Esophagus squamous epithelium (tissue), 5 donors: Measurements from ENCODE around the gene PTPN14. TPM values are rescaled to one million over a fixed set of nuclear protein-coding genes. Genes with fewer than 3 reads are reported as not detected.
A peak's percentile ranks its signal among the peaks of the same experiment; 100 is the strongest.

Source experiments
- DNase-seq: peaks from one replicate; lab custom pipeline; 2025; lab: John Stamatoyannopoulos, UW
- H3K27ac ChIP-seq, 4 donors: fragments of 200-600 bp; sonication (generic); one replicate each; pipeline ENCODE4 v1.5.1; 2016 to 2019; ENCODE audit warnings: mild to moderate bottlenecking in 1 of 4
- H3K27me3 ChIP-seq, 4 donors: fragments of 200-600 bp; sonication (generic); 1 replicate in 3 of 4; 2 replicates in 1 of 4; pipeline versions ENCODE4 v1.5.1 to v1.6.0; 2017 to 2021; ENCODE audit warnings: antibody characterized with exemption in 1 of 4
- H3K36me3 ChIP-seq, 3 donors: fragments of 200-600 bp; sonication (generic); one replicate each; pipeline ENCODE4 v1.5.1; 2016 to 2019
- H3K4me1 ChIP-seq, 3 donors: fragments of 200-600 bp; sonication (generic); one replicate each; pipeline ENCODE4 v1.5.1; 2017 to 2019
- H3K4me3 ChIP-seq, 4 donors: fragments of 200-600 bp; sonication (generic); 1 replicate in 3 of 4; 2 replicates in 1 of 4; pipeline ENCODE4 v1.5.1; 2016 to 2019; ENCODE audit warnings: mild to moderate bottlenecking in 2 of 4, moderate library complexity in 1 of 4
- H3K9me3 ChIP-seq, 3 donors: fragments of 200-600 bp; sonication (generic); one replicate each; pipeline ENCODE4 v1.5.1; 2016 to 2019
- CTCF ChIP-seq, 6 experiments: fragments of 450-650 bp in 4 of 6; fragments of 200-600 bp in 2 of 6; sonication (generic) in 2 of 6; IDR thresholded peaks; one replicate each; pipeline ENCODE4 v1.5.1; 2016 to 2019; ENCODE audit warnings: antibody characterized with exemption in 6 of 6, mild to moderate bottlenecking in 4 of 6, moderate library complexity in 4 of 6
- POLR2A ChIP-seq, 4 donors: fragments of 450-650 bp; IDR thresholded peaks; one replicate each; pipeline ENCODE4 v1.6.1; 2017; ENCODE audit warnings: antibody characterized with exemption in 4 of 4, mild to moderate bottlenecking in 4 of 4, moderate library complexity in 3 of 4
- WGBS, 2 donors: methylation state at CpG; one replicate each; pipeline ENCODE4 v1.1.5; 2018; 5-methylcytosine and 5-hydroxymethylcytosine counted together
- intact Hi-C: fragments of 100-400 bp; cut with DNase I; formaldehyde crosslinking; loops from one replicate; pipeline ENCODE4 v1.15.0; 2022
- total RNA-seq, 4 donors: library from RNA; depleted of rRNA; stranded (reverse); fragments of >200 nt; gene quantifications; one replicate each; pipeline ENCODE4 v1.1.0, GENCODE V29; 2016
- donor health status: DM: yes; HTN: yes; CAD: no.

Gene PTPN14
- total RNA-seq, 4 donors from 2014 or later, result 14.4 to 28.8 (median 15.7) TPM

GRCh38 chr1:214377886-214378285, 173.5 kb downstream of the PTPN14 start:
- Histone ChIP-seq H3K4me3 (no peak overlapping the region), H3K27me3 (no peaks in the 10 kb centered on the region), H3K4me1 (peaks cover 0 to 36% (median 6%) of the 10 kb centered on the region in 3 donors), H3K36me3 (peaks cover 0 to 51% (median 0%) of the 10 kb centered on the region in 3 donors), H3K9me3 (no peaks in the 10 kb centered on the region), H3K27ac (peak overlapping the region in 2 of 4 donors; percentile 11 to 27)
- no peak for DNase-seq
- intact Hi-C loops, result no loop called here
- WGBS, 2 donors, result 25 to 36% methylated on average over 9 of the region's 9 CpGs
- TF ChIP-seq CTCF (IDR thresholded peaks at IDR 0.05), result no peak
- TF ChIP-seq POLR2A (IDR thresholded peaks at IDR 0.05), result no peak

GRCh38 chr1:214377485-214377884, 173.9 kb downstream of the PTPN14 start:
- Histone ChIP-seq H3K27me3 (no peaks in the 10 kb centered on the region), H3K36me3 (peaks cover 0 to 51% (median 3%) of the 10 kb centered on the region in 3 donors), H3K27ac (peak overlapping the region in 1 of 4 donors; percentile 27), H3K9me3 (no peaks in the 10 kb centered on the region), H3K4me3 (no peak overlapping the region), H3K4me1 (peaks cover 0 to 36% (median 6%) of the 10 kb centered on the region in 3 donors)
- WGBS, 2 donors, result 54 to 64% methylated on average over 2 of the region's 2 CpGs
- DNase-seq, result no peak
- intact Hi-C loops, result no loop called here
- TF ChIP-seq POLR2A (IDR thresholded peaks at IDR 0.05) (no peak), CTCF (IDR thresholded peaks at IDR 0.05) (no peak)

GRCh38 chr1:214372092-214372491, 179.3 kb downstream of the PTPN14 start:
- Histone ChIP-seq H3K36me3 (peaks cover 0 to 75% (median 5%) of the 10 kb centered on the region in 3 donors), H3K9me3 (no peaks in the 10 kb centered on the region), H3K4me3 (no peak overlapping the region), H3K27ac (no peak overlapping the region), H3K4me1 (peaks cover 0 to 6% (median 0%) of the 10 kb centered on the region in 3 donors), H3K27me3 (no peaks in the 10 kb centered on the region)
- no peak for TF ChIP-seq POLR2A (IDR thresholded peaks at IDR 0.05)
- no peak for TF ChIP-seq CTCF (IDR thresholded peaks at IDR 0.05)
- intact Hi-C loops, result no loop called here
- no peak for DNase-seq
- 65 to 76% methylated on average over 5 of the region's 5 CpGs for WGBS, 2 donors

GRCh38 chr1:214370615-214371014, 180.8 kb downstream of the PTPN14 start:
- WGBS, 2 donors, result 93 to 95% methylated on average over 3 of the region's 3 CpGs
- Histone ChIP-seq H3K4me3 (no peak overlapping the region), H3K9me3 (no peaks in the 10 kb centered on the region), H3K36me3 (peaks cover 0 to 68% (median 5%) of the 10 kb centered on the region in 3 donors), H3K4me1 (peaks cover 0 to 6% (median 0%) of the 10 kb centered on the region in 3 donors), H3K27me3 (no peaks in the 10 kb centered on the region), H3K27ac (no peak overlapping the region)
- TF ChIP-seq POLR2A (IDR thresholded peaks at IDR 0.05), result no peak
- no peak for TF ChIP-seq CTCF (IDR thresholded peaks at IDR 0.05)
- intact Hi-C loops, result no loop called here
- no peak for DNase-seq

- no peak for DNase-seq
- intact Hi-C loops, result no loop called here
- H3K9me3 ChIP-seq, result no peaks in the 10 kb centered on the region
- no peak for TF ChIP-seq CTCF (IDR thresholded peaks at IDR 0.05)
- no peak for TF ChIP-seq POLR2A (IDR thresholded peaks at IDR 0.05)
- WGBS, 2 donors, result 92 to 95% methylated on average over 8 of the region's 8 CpGs
- H3K4me3 ChIP-seq, result no peak overlapping the region
- no peak overlapping the region for H3K27ac ChIP-seq
- H3K4me1 ChIP-seq, result peaks cover 0 to 3% (median 0%) of the 10 kb centered on the region in 3 donors
- H3K27me3 ChIP-seq, result no peaks in the 10 kb centered on the region
- H3K36me3 ChIP-seq, result peaks cover 0 to 78% (median 5%) of the 10 kb centered on the region in 3 donors
Observed at GRCh38 chr1:214369364-214369763, 182.0 kb downstream of the PTPN14 start.
